OCI-M2 (cell line): ENCODE data around the gene NCAPD2.

ENCODE experiments used
- DNase-seq: peaks from one replicate; lab custom pipeline; 2025; ENCODE audit not compliant: unreplicated experiment; lab: John Stamatoyannopoulos, UW

NCAPD2 gene

GRCh38 chr12:6569786-6570185 lies 75.9 kb downstream of the NCAPD2 start:
- DNase-seq: no peak

- no peak for DNase-seq
These were observed 76.5 kb downstream of the NCAPD2 start for GRCh38 chr12:6570264-6570887.

DNA sequence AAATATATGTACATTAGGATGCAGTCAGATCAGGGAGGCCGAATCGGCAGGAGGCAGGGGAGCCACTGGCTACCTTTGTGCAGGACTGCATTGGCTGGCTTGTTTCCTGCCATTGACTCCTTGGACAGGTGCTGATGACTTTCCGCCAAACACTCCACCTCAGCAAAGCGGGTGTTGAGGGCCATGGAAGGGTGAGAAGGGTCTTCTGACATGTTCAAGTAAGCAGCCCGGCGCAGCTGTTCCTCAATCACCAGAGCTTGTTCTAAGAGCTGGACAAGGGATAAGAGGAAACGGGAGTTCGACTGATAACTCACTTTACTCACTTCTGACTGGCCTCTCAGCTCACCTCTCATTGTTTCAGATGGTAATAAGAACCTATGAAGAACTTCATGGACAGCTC lies 79.1 kb downstream of the NCAPD2 start:
- no peak for DNase-seq

GRCh38 chr12:6574576-6575295 lies 80.8 kb downstream of the NCAPD2 start:
- no peak for DNase-seq

DNA sequence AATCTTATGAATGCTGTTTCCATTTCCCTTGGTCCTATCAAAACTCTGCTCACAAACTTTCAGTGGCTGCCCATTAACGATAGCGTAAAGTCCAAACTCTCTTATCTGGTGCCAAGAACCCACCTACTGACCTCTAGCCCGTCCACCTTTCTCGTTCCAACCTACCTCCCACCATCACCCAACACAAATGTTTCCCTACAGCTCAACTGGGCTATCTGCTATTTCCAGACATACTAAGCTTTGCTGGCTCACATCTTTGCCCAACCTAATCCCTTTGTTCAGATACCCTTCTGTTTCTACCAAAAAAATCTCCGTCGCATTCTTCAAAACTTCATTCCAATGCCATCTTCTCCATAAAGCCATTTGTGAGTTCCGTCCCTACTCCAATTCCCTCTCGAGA lies 81.7 kb downstream of the NCAPD2 start:
- no peak for DNase-seq
